Inflammatory macrophage (primary cell): ENCODE data around the gene GRM8.

ENCODE experiments used
- DNase-seq, 2 donors: peaks; one replicate each; pipeline ENCODE4 v3.0.0-alpha.2; 2020 to 2022

GRM8 gene

DNA sequence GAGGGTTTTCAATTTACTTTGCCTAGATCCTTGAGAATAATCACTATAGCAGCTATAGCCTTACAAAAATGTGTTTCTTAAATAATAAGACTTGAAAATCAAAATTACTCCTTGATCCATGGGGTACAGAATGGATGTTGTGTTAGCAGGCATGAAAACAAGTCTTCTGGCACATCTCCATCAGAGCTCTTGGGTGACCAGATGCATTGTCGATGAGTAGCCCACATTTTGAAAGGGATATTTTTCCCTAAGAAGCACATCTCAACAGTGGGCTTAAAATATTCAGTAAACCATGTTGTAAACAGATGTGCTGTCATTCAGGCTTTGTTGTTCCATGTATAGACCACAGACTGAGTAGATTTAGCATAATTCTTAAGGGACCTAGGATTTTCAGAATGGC is 827.8 kb downstream of the GRM8 start:
- DNase-seq, result no peak

- DNase-seq, result no peak
Measured at GRCh38 chr7:126419047-126419446, 833.7 kb downstream of the GRM8 start.

DNA sequence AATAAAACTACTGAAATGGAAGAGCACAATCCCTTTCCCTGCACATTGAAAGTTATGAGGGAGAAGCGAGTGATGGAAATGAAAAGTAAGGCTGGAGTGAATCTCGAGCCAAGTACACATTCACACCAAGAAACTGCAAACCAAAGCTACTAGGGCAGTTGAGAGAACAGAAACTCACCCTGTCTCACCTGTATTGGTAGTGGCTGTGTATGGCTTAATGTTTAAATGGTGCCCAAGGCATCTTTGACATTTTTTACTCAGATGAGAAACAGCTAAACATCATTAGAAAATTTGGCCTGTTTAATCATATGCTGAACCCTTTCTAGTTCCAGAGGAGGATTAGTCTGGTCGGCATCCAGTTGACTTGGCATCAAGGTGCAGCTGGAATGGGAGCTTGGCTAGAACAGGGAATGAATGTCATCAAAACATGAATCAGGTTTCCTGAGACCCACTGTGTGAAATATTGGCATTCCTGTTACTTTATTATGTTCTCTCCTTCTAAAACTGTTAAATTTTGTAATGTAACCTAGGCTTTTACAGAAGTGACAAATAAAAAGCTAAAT is 840.8 kb downstream of the GRM8 start:
- DNase-seq, result no peak

GRCh38 chr7:126411032-126411820 is 841.5 kb downstream of the GRM8 start:
- DNase-seq, result no peak

DNA sequence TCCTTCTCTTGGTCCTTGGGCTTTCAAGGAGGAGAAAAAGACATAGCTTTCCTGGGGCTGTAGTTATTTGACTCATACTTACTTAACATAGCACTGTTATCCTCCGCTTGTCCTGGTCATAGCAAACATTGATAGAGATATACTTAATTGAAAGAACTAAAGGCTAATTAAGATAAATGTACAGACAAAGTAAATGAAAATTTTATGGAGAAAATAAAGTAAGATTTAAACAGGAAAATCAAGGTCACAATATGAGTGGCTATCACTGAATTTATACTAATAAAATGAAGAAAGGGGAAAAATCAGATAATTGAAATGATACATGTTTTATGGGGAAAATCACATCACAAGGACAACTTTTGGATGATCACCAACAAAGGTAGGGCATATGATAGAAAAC is 849.7 kb downstream of the GRM8 start:
- no peak for DNase-seq

DNA sequence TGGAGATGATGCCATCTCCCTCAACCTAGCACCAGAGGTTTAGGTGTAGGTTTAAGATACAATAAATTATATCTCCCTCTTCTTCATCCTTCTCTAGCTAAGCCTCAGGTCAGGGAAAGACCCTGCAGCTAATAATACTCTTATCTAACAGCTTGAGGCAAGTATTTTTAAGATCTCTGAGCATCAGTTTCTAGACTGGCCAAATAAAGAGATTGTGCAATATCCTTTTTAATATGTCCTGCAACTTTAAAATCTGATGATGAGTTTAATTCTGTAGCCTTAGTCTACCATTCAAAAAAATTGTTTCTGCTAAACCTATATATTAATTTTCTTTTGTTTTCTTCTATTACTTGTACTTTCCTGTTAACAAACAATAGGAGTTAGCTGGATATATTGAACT is 850.8 kb downstream of the GRM8 start:
- DNase-seq, result no peak

DNA sequence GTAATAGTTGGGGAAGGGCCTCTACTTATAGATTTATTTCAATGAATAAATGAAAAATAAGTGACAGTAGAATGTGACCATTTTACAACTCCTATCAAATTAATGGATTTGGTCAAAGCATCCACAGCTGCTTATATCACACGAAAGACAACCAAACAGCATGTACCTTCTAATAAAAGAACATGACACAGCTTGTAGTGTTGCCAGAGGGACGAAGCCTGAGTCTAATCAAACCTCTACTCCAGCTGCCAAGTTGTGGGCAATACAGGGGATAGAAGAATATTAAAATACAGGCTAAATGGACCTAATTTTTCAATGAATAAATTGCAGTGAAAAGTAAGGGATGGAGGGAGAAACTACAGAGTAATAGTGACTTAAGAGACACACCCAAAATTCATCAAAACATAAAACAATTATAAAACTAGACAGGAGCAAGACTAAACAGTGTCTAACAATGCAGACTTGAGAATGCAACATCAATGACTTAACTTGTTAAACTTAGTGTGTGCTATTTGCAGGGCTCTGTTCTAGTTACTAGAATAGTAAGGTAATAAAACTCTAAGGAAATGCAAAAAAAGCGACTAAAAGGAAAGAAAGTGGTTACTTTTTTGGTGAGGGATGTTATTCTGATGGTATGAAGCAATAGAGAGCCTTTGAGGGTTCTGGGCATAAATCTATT is 853.8 kb downstream of the GRM8 start:
- DNase-seq, result no peak

- DNase-seq, result no peak
Measured at GRCh38 chr7:126398285-126398684, 854.5 kb downstream of the GRM8 start.

DNA sequence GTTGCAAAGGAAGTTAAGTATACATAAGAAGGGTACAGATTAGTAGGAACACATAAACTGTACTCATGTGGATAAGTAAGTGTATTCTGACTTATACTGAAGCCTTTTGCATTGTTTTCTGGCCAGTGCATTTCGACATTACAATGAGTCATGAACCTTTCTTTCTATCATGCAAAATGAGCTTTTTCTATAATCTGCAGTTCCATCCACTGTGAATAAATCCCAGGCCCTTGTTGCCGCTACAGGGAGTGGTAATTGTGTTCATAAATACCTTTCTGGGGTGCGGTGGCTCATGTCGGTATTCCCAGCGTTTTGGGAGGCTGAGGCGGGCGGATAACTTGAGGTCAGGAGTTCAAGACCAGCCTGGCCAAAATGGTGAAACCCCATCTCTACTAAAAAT is 858.3 kb downstream of the GRM8 start:
- no peak for DNase-seq
